MM.1S (cell line): ENCODE measurements around the gene ZBTB46.

ENCODE experiments used
- DNase-seq: peaks from one replicate; pipeline ENCODE4 v3.0.0-alpha.2; 2015
- H2AFZ ChIP-seq: fragments of 300-600 bp; sonication (generic); 2 replicates; pipeline ENCODE4 v1.6.0; 2016; ENCODE audit warnings: antibody characterized with exemption, low read length
- H3F3A ChIP-seq: fragments of 300-600 bp; sonication (generic); 2 replicates; pipeline ENCODE4 v1.6.1; 2016; ENCODE audit warnings: mild to moderate bottlenecking, antibody characterized with exemption, low read length, moderate library complexity, mixed read lengths; ENCODE audit not compliant: insufficient read depth
- H3K27ac ChIP-seq: fragments of 300-600 bp; sonication (generic); 2 replicates; pipeline ENCODE4 v1.5.1; 2016; ENCODE audit warnings: mild to moderate bottlenecking, low read length
- H3K27me3 ChIP-seq: fragments of 300-600 bp; sonication (generic); replicated peaks from 2 replicates; pipeline ENCODE4 v1.6.0; 2016; ENCODE audit warnings: low read length; ENCODE audit not compliant: insufficient read depth
- H3K36me3 ChIP-seq: fragments of 300-600 bp; sonication (generic); replicated peaks from 2 replicates; pipeline ENCODE4 v1.6.1; 2016; ENCODE audit warnings: mild to moderate bottlenecking, low read length, mixed read lengths; ENCODE audit not compliant: insufficient read depth
- H3K4me1 ChIP-seq: fragments of 300-600 bp; sonication (generic); 2 replicates; pipeline ENCODE4 v1.6.1; 2016; ENCODE audit warnings: low read length, mixed read lengths
- H3K4me2 ChIP-seq: fragments of 300-600 bp; sonication (generic); 2 replicates; pipeline ENCODE4 v1.6.0; 2016; ENCODE audit warnings: low read depth, low read length
- H3K4me3 ChIP-seq: fragments of 300-600 bp; sonication (generic); 2 replicates; pipeline ENCODE4 v1.5.1; 2016; ENCODE audit warnings: low read length, mixed read lengths
- H3K79me2 ChIP-seq: fragments of 300-600 bp; sonication (generic); 2 replicates; pipeline ENCODE4 v1.6.1; 2016; ENCODE audit warnings: mixed run types, low read length, mixed read lengths
- H3K9ac ChIP-seq: fragments of 300-600 bp; sonication (generic); 2 replicates; pipeline ENCODE4 v1.6.1; 2016; ENCODE audit warnings: low read length, mixed read lengths
- H3K9me2 ChIP-seq: fragments of 300-600 bp; sonication (generic); replicated peaks from 2 replicates; pipeline ENCODE4 v1.6.1; 2016; ENCODE audit warnings: mild to moderate bottlenecking, low read length, mixed read lengths; ENCODE audit not compliant: insufficient read depth
- H3K9me3 ChIP-seq: fragments of 300-600 bp; sonication (generic); replicated peaks from 2 replicates; pipeline ENCODE4 v1.6.1; 2016; ENCODE audit warnings: mild to moderate bottlenecking, low read length, mixed read lengths; ENCODE audit not compliant: insufficient read depth
- H4K20me1 ChIP-seq: fragments of 300-600 bp; sonication (generic); 2 replicates; pipeline ENCODE4 v1.6.1; 2016; ENCODE audit warnings: mild to moderate bottlenecking, low read length, moderate library complexity, mixed read lengths; ENCODE audit not compliant: insufficient read depth
- EZH2 ChIP-seq: fragments of 300-600 bp; sonication (generic); optimal IDR thresholded peaks from 2 replicates; pipeline ENCODE3; 2017; ENCODE audit warnings: low read depth, mild to moderate bottlenecking, antibody characterized with exemption, low read length, mixed read lengths
- EZH2phosphoT487 ChIP-seq: fragments of 300-600 bp; sonication (generic); IDR thresholded peaks from 2 replicates; pipeline ENCODE4 v1.6.1; 2018; ENCODE audit warnings: antibody characterized with exemption, low read length
- TF ChIP-seq, protein P1 (sequence below): fragments of 300-600 bp; sonication (generic); IDR thresholded peaks from 2 replicates; pipeline ENCODE4 v1.5.1; 2016; ENCODE audit warnings: antibody characterized with exemption, low read length, mixed read lengths

Gene ZBTB46

DNA sequence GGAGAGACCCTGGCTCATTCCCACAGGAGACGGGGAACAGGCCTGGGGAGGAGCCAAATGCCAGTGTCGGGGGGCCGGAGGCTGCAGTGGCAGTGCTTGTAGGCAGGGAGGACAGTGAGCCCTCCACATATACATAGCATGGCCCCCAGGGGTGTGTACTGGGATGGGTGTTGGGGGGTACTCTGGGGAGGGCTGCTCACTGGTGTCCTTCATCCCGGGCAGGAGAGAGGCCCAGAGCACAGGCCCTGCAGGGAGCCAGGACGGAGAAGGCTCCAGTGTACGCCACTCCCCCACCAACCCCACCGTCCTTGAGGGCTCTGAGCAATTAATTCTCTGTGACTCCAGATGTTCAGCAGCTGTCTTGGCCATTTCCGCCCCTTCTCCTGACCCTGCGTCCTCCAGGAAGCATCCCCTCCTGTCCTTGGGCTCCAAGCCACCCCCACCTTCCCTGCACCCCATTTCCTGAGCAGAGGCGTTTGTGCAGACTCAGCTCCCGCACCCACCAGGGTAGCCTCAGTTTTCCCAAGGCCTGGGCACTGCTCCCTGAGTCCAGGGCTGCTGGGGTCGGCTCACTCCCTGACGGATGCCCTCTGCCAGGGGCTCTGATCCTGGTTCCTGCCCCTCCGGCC is 26.8 kb upstream of the ZBTB46 start:
- Histone ChIP-seq H3K9ac (no peak overlapping the region), H4K20me1 (no peaks in the 10 kb centered on the region), H3K4me2 (no peak overlapping the region), H3K4me3 (no peak overlapping the region), H3K4me1 (peaks cover 13% of the 10 kb centered on the region), H2AFZ (no peak overlapping the region), H3K27me3 (peaks cover 14% of the 10 kb centered on the region), H3K79me2 (no peaks in the 10 kb centered on the region; the same call in 1 of the 2 replicates), H3F3A (no peaks in the 10 kb centered on the region), H3K9me2 (no peaks in the 10 kb centered on the region), H3K27ac (no peak overlapping the region), H3K36me3 (no peaks in the 10 kb centered on the region), H3K9me3 (no peaks in the 10 kb centered on the region)
- no peak for DNase-seq
- TF ChIP-seq EZH2phosphoT487 (no peak), EZH2 (no peak)
- TF ChIP-seq, protein P1, sequence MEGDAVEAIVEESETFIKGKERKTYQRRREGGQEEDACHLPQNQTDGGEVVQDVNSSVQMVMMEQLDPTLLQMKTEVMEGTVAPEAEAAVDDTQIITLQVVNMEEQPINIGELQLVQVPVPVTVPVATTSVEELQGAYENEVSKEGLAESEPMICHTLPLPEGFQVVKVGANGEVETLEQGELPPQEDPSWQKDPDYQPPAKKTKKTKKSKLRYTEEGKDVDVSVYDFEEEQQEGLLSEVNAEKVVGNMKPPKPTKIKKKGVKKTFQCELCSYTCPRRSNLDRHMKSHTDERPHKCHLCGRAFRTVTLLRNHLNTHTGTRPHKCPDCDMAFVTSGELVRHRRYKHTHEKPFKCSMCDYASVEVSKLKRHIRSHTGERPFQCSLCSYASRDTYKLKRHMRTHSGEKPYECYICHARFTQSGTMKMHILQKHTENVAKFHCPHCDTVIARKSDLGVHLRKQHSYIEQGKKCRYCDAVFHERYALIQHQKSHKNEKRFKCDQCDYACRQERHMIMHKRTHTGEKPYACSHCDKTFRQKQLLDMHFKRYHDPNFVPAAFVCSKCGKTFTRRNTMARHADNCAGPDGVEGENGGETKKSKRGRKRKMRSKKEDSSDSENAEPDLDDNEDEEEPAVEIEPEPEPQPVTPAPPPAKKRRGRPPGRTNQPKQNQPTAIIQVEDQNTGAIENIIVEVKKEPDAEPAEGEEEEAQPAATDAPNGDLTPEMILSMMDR = no peak

DNA sequence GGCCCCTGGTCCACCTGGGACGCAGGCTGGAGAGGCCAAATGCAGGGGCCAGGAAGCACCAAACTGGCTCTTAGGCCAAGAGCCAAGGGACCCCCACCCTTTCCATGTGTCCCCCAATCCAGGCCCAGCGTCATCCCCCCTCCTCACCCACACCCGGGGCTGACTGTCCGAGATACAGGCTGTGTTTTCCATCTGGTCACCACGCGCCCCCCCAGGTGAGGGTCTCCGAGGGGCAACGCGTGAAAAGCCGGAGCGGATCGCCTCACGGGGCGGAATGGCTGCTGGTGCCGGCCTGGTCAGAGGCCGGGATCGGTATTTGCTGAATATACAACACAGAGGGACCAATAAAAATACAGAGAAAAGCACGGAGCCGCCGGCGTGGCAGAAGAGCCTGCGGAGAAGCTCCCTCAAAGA is 25.0 kb upstream of the ZBTB46 start:
- no peak for DNase-seq
- TF ChIP-seq EZH2 = no peak
- no peak for TF ChIP-seq EZH2phosphoT487
- TF ChIP-seq, protein P1 = no peak

DNA sequence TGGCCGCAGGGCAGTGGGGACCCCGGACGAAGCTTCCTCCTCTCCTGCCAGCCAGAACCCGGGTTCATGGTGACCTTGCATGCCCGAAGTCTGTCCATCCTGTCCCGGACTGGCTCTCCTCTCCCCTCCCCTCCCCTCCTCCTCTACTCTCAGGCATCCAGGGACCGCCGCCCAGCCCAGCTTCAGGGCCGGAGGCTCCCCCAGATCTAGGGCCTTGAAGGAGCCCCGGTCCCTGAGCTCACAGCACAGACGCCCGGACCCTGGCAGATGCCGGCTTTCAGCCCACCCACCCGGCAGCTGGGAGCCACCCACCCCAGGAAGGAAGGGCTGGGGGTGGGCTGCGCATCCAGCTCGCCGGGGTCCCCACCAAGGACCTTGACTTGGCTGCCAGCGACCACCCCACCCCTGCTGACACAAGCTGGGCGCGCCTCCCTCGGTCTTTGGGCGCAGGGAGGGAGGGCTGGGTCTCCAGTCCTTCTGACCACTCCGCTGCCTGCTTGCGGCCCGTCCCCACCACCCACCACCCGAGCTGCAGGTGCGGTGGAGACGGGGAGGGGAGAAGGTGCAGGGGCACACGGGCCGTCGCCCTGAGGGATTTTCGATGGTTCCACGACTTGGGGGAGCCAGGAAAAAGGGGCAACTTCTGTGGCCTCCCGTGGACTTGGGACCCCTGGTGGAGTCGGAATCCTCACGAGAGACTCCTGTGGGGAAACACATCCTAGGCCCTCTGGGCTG is 24.5 kb upstream of the ZBTB46 start:
- H3K9ac ChIP-seq = no peak overlapping the region
- no peaks in the 10 kb centered on the region for H3K9me2 ChIP-seq
- H3K36me3 ChIP-seq = no peaks in the 10 kb centered on the region
- TF ChIP-seq, protein P1 = no peak
- TF ChIP-seq EZH2phosphoT487 (no peak), EZH2 (no peak)
- H3K4me2 ChIP-seq = no peak overlapping the region
- H3K4me1 ChIP-seq = peaks cover 22% of the 10 kb centered on the region
- no peaks in the 10 kb centered on the region for H3K79me2 ChIP-seq
- no peaks in the 10 kb centered on the region for H4K20me1 ChIP-seq
- 0 out of 2 replicates have a peak, but pooled peaks cover 5% of the 10 kb centered on the region for H3F3A ChIP-seq
- H3K9me3 ChIP-seq = no peaks in the 10 kb centered on the region
- DNase-seq = no peak
- no peak overlapping the region for H3K4me3 ChIP-seq
- H2AFZ ChIP-seq = no peak overlapping the region
- peaks cover 14% of the 10 kb centered on the region for H3K27me3 ChIP-seq
- no peak overlapping the region for H3K27ac ChIP-seq

More for the DNA sequence above, 25.0 kb upstream of the ZBTB46 start:
- Histone ChIP-seq H3K79me2 (no peaks in the 10 kb centered on the region), H3K27me3 (peaks cover 14% of the 10 kb centered on the region), H2AFZ (no peak overlapping the region), H3K36me3 (no peaks in the 10 kb centered on the region), H3F3A (0 out of 2 replicates have a peak, but pooled peaks cover 3% of the 10 kb centered on the region), H3K4me2 (no peak overlapping the region), H3K9me3 (no peaks in the 10 kb centered on the region), H3K27ac (no peak overlapping the region), H3K9ac (no peak overlapping the region), H4K20me1 (no peaks in the 10 kb centered on the region), H3K4me1 (peaks cover 16% of the 10 kb centered on the region), H3K9me2 (no peaks in the 10 kb centered on the region), H3K4me3 (no peak overlapping the region)
